SK-N-SH (cell line): Measurements from ENCODE around the gene RTN4RL2. TPM values are rescaled to one million over a fixed set of nuclear protein-coding genes. Genes with fewer than 3 reads are reported as not detected.

ENCODE experiments used
- CTCF ChIA-PET: fragments of 300-600, 350-600 bp; formaldehyde crosslinking; extraction: SDS; loops from one replicate; lab custom pipeline; 2021; lab: Yijun Ruan, JAX
- POLR2A ChIA-PET: fragments of 350-600 bp; sonication (Branson Sonifier 250); formaldehyde crosslinking; extraction: SDS; loops from one replicate; lab custom pipeline; 2020; ENCODE audit warnings: antibody characterized with exemption, inconsistent platforms; lab: Yijun Ruan, JAX
- DNase-seq: peaks from one replicate; pipeline ENCODE4 v3.0.0; 2012
- H2AFZ ChIP-seq: fragments of 200-600 bp; sonication (generic); 2 replicates; pipeline ENCODE4 v1.8.1; 2016; ENCODE audit warnings: antibody characterized with exemption, mild to moderate bottlenecking, low read depth
- H3F3A ChIP-seq: fragments of 200-600 bp; sonication (generic); replicated peaks from 2 replicates; pipeline ENCODE3; 2016; ENCODE audit warnings: antibody characterized with exemption, mild to moderate bottlenecking; ENCODE audit not compliant: insufficient read depth
- H3K27ac ChIP-seq, 2 experiments: fragments of 200-500 bp in 1 of 2; fragments of 200-600 bp in 1 of 2; sonication (Bioruptor generic) in 1 of 2; sonication (generic), shearing (Covaris generic) in 1 of 2; 2 replicates each; pipeline versions ENCODE4 v1.5.1 to v1.6.1; 2014 to 2016; ENCODE audit warnings: low read depth in 2 of 2, inconsistent platforms in 1 of 2, low read length in 1 of 2, mild to moderate bottlenecking in 1 of 2, mixed read lengths in 1 of 2
- H3K27me3 ChIP-seq: fragments of 200-600 bp; sonication (generic), shearing (Covaris generic); 2 replicates; pipeline ENCODE4 v1.6.1; 2016; ENCODE audit warnings: mixed run types; ENCODE audit not compliant: insufficient read depth
- H3K36me3 ChIP-seq, 2 experiments: fragments of 200-500 bp in 1 of 2; fragments of 200-600 bp in 1 of 2; sonication (Bioruptor generic) in 1 of 2; sonication (generic) in 1 of 2; replicated peaks in 1 of 2; 2 replicates each; pipeline versions ENCODE3 to v1.5.1; 2014 to 2016; ENCODE audit warnings: low read length in 1 of 2, mild to moderate bottlenecking in 1 of 2; ENCODE audit not compliant: insufficient read depth in 2 of 2, control insufficient read depth in 1 of 2
- H3K4me1 ChIP-seq, 2 experiments: fragments of 200-500 bp in 1 of 2; fragments of 200-600 bp in 1 of 2; sonication (Bioruptor generic) in 1 of 2; sonication (generic), shearing (Covaris generic) in 1 of 2; 2 replicates each; pipeline versions ENCODE4 v1.5.1 to v1.6.1; 2014 to 2016; ENCODE audit warnings: low read depth in 1 of 2, low read length in 1 of 2, mixed run types in 1 of 2; ENCODE audit not compliant: insufficient read depth in 2 of 2, control insufficient read depth in 1 of 2
- H3K4me2 ChIP-seq: fragments of 200-600 bp; sonication (generic), shearing (Covaris generic); 2 replicates; pipeline ENCODE4 v1.6.1; 2017; ENCODE audit warnings: mixed run types
- H3K4me3 ChIP-seq, 2 experiments: fragments of 200-500 bp in 1 of 2; fragments of 200-600 bp in 1 of 2; sonication (Bioruptor generic) in 1 of 2; sonication (generic), shearing (Covaris generic) in 1 of 2; 2 replicates each; pipeline versions ENCODE4 v1.5.1 to v1.8.1; 2014 to 2016; ENCODE audit warnings: low read depth in 2 of 2, inconsistent platforms in 1 of 2, low read length in 1 of 2, mild to moderate bottlenecking in 1 of 2, mixed read lengths in 1 of 2, moderate library complexity in 1 of 2
- H3K79me2 ChIP-seq: fragments of 200-600 bp; sonication (generic); 2 replicates; pipeline ENCODE4 v1.8.1; 2017; ENCODE audit warnings: mild to moderate bottlenecking; ENCODE audit not compliant: insufficient read depth
- H3K9ac ChIP-seq: fragments of 200-600 bp; sonication (generic); 2 replicates; pipeline ENCODE4 v1.6.1; 2017; ENCODE audit warnings: mixed run types
- H3K9me2 ChIP-seq: fragments of 200-600 bp; sonication (generic); 2 replicates; pipeline ENCODE4 v1.6.1; 2017; ENCODE audit warnings: mixed run types
- H3K9me3 ChIP-seq: fragments of 200-600 bp; sonication (generic); 2 replicates; pipeline ENCODE4 v1.6.1; 2017; ENCODE audit warnings: mixed run types, mild to moderate bottlenecking, moderate library complexity
- H4K20me1 ChIP-seq: fragments of 200-600 bp; sonication (generic); 2 replicates; pipeline ENCODE4 v1.6.1; 2017; ENCODE audit warnings: mild to moderate bottlenecking, mixed run types; ENCODE audit not compliant: insufficient read depth
- CHD2 ChIP-seq: fragments of 150-350 bp; IDR thresholded peaks from 2 replicates; pipeline ENCODE4 v1.6.1; 2018; ENCODE audit warnings: low read length; ENCODE audit not compliant: partially characterized antibody
- ELF1 ChIP-seq: IDR thresholded peaks from 2 replicates; pipeline ENCODE4 v1.4.0; 2012
- EP300 ChIP-seq, 2 experiments: IDR thresholded peaks; 2 replicates each; pipeline versions ENCODE4 v1.4.0 to v1.6.1; 2012; ENCODE audit warnings: borderline replicate concordance in 1 of 2, low read depth in 1 of 2, low read length in 1 of 2
- FOXJ3 ChIP-seq: sonication (generic); formaldehyde crosslinking; IDR thresholded peaks from 2 replicates; pipeline ENCODE4 v1.5.1; 2020; ENCODE audit warnings: mild to moderate bottlenecking, missing genetic modification reagents
- GATA2 ChIP-seq: sonication (generic); formaldehyde crosslinking; IDR thresholded peaks from 2 replicates; pipeline ENCODE4 v1.5.0; 2020; ENCODE audit warnings: mild to moderate bottlenecking, missing genetic modification reagents
- JUND ChIP-seq: IDR thresholded peaks from 2 replicates; pipeline ENCODE4 v1.4.0; 2012
- NFIC ChIP-seq: IDR thresholded peaks from 2 replicates; pipeline ENCODE4 v1.4.0; 2012; ENCODE audit warnings: borderline replicate concordance
- RCOR1 ChIP-seq: fragments of 150-350 bp; IDR thresholded peaks from 2 replicates; pipeline ENCODE4 v1.6.1; 2017; ENCODE audit warnings: antibody characterized with exemption, low read length
- RXRA ChIP-seq: IDR thresholded peaks from 2 replicates; pipeline ENCODE4 v1.4.0; 2012; ENCODE audit warnings: low read depth, mild to moderate bottlenecking, borderline replicate concordance
- SIN3A ChIP-seq: IDR thresholded peaks from 2 replicates; pipeline ENCODE4 v1.6.1; 2012; ENCODE audit warnings: low read depth, mild to moderate bottlenecking, low read length, moderate library complexity, borderline replicate concordance
- TAF1 ChIP-seq: IDR thresholded peaks from 2 replicates; pipeline ENCODE4 v1.6.1; 2012; ENCODE audit warnings: low read depth, mild to moderate bottlenecking, low read length, moderate library complexity, borderline replicate concordance
- YY1 ChIP-seq: IDR thresholded peaks from 2 replicates; pipeline ENCODE4 v1.4.0; 2012; ENCODE audit warnings: low read depth, mild to moderate bottlenecking
- ZBTB33 ChIP-seq: IDR thresholded peaks from 2 replicates; pipeline ENCODE4 v1.4.0; 2012; ENCODE audit warnings: low read depth, borderline replicate concordance
- WGBS: methylation state at CpG from one replicate; pipeline ENCODE4 v1.1.6; 2017; ENCODE audit warnings: low lambda C conversion rate; 5-methylcytosine and 5-hydroxymethylcytosine counted together
- polyA plus RNA-seq, 3 experiments: library from polyadenylated mRNA; depleted of rRNA; stranded (reverse); fragments of >200 nt; gene quantifications; 2 replicates each; pipeline ENCODE4 v1.2.3, GENCODE V29; 2012

Gene RTN4RL2
- polyA plus RNA-seq, 1 of the 3 experiments (the other 2 are of a cell fraction), result 0.30 TPM

GRCh38 chr11:57498540-57498939 is 38.2 kb downstream of the RTN4RL2 start:
- Histone ChIP-seq H3K27ac (no peak overlapping the region), H3K9me2 (no peaks in the 10 kb centered on the region), H3K9me3 (no peaks in the 10 kb centered on the region), H3F3A (no peaks in the 10 kb centered on the region), H3K36me3 (no peaks in the 10 kb centered on the region), H2AFZ (no peak overlapping the region), H3K9ac (no peak overlapping the region), H3K4me3 (no peak overlapping the region), H3K4me1 (peaks cover 11 to 12% of the 10 kb centered on the region in 2 experiments; a peak in 2 of 4 replicates), H3K4me2 (no peak overlapping the region), H3K27me3 (no peaks in the 10 kb centered on the region), H4K20me1 (no peaks in the 10 kb centered on the region), H3K79me2 (no peaks in the 10 kb centered on the region)
- CTCF ChIA-PET, result interaction anchor here (0.8 to 27.2 kb wide), 7 partner anchors 12 to 40 kb away, joined by 3 to 517 read pairs (median 16); partner anchors contain the start of genes RTN4RL2, SLC43A1 and TIMM10
- POLR2A ChIA-PET, result interaction anchor here (1.1 kb wide), 1 partner anchor 16 kb away, joined by 5 read pairs; the partner anchor contains the start of gene SLC43A1
- DNase-seq, result no peak
- 100% methylated on average over 4 of the region's 6 CpGs for WGBS
- TF ChIP-seq FOXJ3 (CRISPR knock-in tag), result no peak
- no peak for TF ChIP-seq ELF1
- no peak for TF ChIP-seq GATA2 (CRISPR knock-in tag)
- no peak for TF ChIP-seq SIN3A
- TF ChIP-seq JUND, result no peak
- no peak for TF ChIP-seq ZBTB33
- no peak for TF ChIP-seq RXRA
- no peak for TF ChIP-seq NFIC
- no peak for TF ChIP-seq EP300 (IDR thresholded peaks at IDR 0.05; ENCODE audit: borderline replicate concordance in 1 of 2, low read depth in 1 of 2, low read length in 1 of 2)
- TF ChIP-seq CHD2, result no peak
- TF ChIP-seq RCOR1, result no peak

- peak; percentile 100 for DNase-seq
- no peaks in the 10 kb centered on the region for H3K9me3 ChIP-seq
- TF ChIP-seq ZBTB33, result no peak
- TF ChIP-seq NFIC, result 0 out of 2 replicates have a peak, but pooled peaks have one; percentile 24
- no peak for TF ChIP-seq YY1
- TF ChIP-seq TAF1, result peak; percentile 31; the same call in 1 of the 2 replicates
- H3K4me2 ChIP-seq, result peak overlapping the region; percentile 79
- POLR2A ChIA-PET, result interaction anchor here (1.1 kb wide), 1 partner anchor 15 kb away, joined by 5 read pairs; the partner anchor contains the start of gene SLC43A1
- no peaks in the 10 kb centered on the region for H3K27me3 ChIP-seq
- peak overlapping the region; percentile 96 for H2AFZ ChIP-seq
- H3K79me2 ChIP-seq, result no peaks in the 10 kb centered on the region
- 4% methylated on average over 25 of the region's 35 CpGs for WGBS
- peak overlapping the region; percentile 30 to 36; a peak in 3 of 4 replicates for H3K4me3 ChIP-seq
- H3F3A ChIP-seq, result no peaks in the 10 kb centered on the region
- H4K20me1 ChIP-seq, result no peaks in the 10 kb centered on the region
- no peaks in the 10 kb centered on the region for H3K9me2 ChIP-seq
- CTCF ChIA-PET, result interaction anchor here (0.8 to 27.2 kb wide), 10 partner anchors 10 to 145 kb away, joined by 3 to 517 read pairs (median 4); partner anchors contain the start of genes RTN4RL2 and TIMM10
- no peaks in the 10 kb centered on the region for H3K36me3 ChIP-seq
- H3K4me1 ChIP-seq, result peaks cover 11 to 12% of the 10 kb centered on the region in 2 experiments; a peak in 2 of 4 replicates
- no peak overlapping the region for H3K9ac ChIP-seq
- H3K27ac ChIP-seq, result peak overlapping the region in 1 of 2 experiments; percentile 51; a peak in 1 of 4 replicates
Measured at GRCh38 chr11:57499413-57499982, 39.2 kb downstream of the RTN4RL2 start.
